B cell (primary cell): ENCODE results near the gene NCLN. TPM values are rescaled to one million over a fixed set of nuclear protein-coding genes. Genes with fewer than 3 reads are reported as not detected.

Experiments
- ATAC-seq: fragments of 200-7000 bp; cut with Tn5 transposase; one replicate; pipeline ENCODE4 v1.10.0; 2021; ENCODE audit warnings: low read depth, mild to moderate bottlenecking, moderate number of reproducible peaks, moderate library complexity
- CTCF ChIA-PET: fragments of 350-600 bp; sonication (Branson Sonifier 250); formaldehyde crosslinking; loops from one replicate; lab custom pipeline; 2021; ENCODE audit warnings: antibody characterized with exemption, inconsistent platforms; lab: Charles Lee
- POLR2A ChIA-PET: fragments of 350-600 bp; sonication (Branson Sonifier 250); formaldehyde crosslinking; loops from one replicate; lab custom pipeline; 2021; ENCODE audit warnings: antibody characterized with exemption; lab: Charles Lee
- DNase-seq: peaks from one replicate; pipeline ENCODE4 v3.0.0; 2013
- H2AFZ ChIP-seq: 2 replicates; pipeline ENCODE4 v1.6.1; 2012; ENCODE audit warnings: mild to moderate bottlenecking, low read depth, low read length; ENCODE audit not compliant: insufficient read depth, poor library complexity, severe bottlenecking
- H3K27ac ChIP-seq, 2 donors: 1 replicate in 1 of 2; 2 replicates in 1 of 2; pipeline ENCODE4 v1.5.1; 2012 to 2013; ENCODE audit warnings: low read length in 2 of 2, mild to moderate bottlenecking in 2 of 2, moderate library complexity in 1 of 2
- H3K27me3 ChIP-seq, 4 experiments: fragments of 200-600 bp in 1 of 4; sonication (generic) in 1 of 4; replicated peaks in 1 of 4; 1 replicate in 2 of 4; 2 replicates in 2 of 4; pipeline versions ENCODE4 v1.6.1 to v1.7.0; 2013 to 2016; ENCODE audit warnings: low read length in 3 of 4, mild to moderate bottlenecking in 2 of 4, mixed read lengths in 1 of 4, moderate library complexity in 1 of 4; ENCODE audit not compliant: insufficient read depth in 4 of 4, control insufficient read depth in 3 of 4; ENCODE audit errors: control extremely low read depth in 1 of 4
- H3K36me3 ChIP-seq, 2 experiments: replicated peaks in 1 of 2; 1 replicate in 1 of 2; 2 replicates in 1 of 2; pipeline versions ENCODE4 v1.6.1 to v1.7.1; 2013; ENCODE audit warnings: low read length in 1 of 2; ENCODE audit not compliant: insufficient read depth in 2 of 2, control insufficient read depth in 1 of 2; ENCODE audit errors: control extremely low read depth in 1 of 2, extremely low read depth in 1 of 2
- H3K4me1 ChIP-seq, 2 donors: fragments of 200-600 bp in 1 of 2; sonication (generic) in 1 of 2; 1 replicate in 1 of 2; 2 replicates in 1 of 2; pipeline versions ENCODE4 v1.5.1 to v1.6.1; 2013 to 2017; ENCODE audit warnings: low read length in 2 of 2; ENCODE audit not compliant: control insufficient read depth in 2 of 2, insufficient read depth in 2 of 2
- H3K4me2 ChIP-seq: replicated peaks from 2 replicates; pipeline ENCODE3; 2012; ENCODE audit warnings: mild to moderate bottlenecking, low read depth, low read length; ENCODE audit not compliant: poor library complexity, severe bottlenecking
- H3K4me3 ChIP-seq, 5 experiments: fragments of 200-600 bp in 1 of 5; sonication (generic) in 1 of 5; 1 replicate in 3 of 5; 2 replicates in 2 of 5; pipeline versions ENCODE4 v1.5.1 to v1.7.0; 2011 to 2016; ENCODE audit warnings: low read length in 4 of 5, mild to moderate bottlenecking in 4 of 5, low read depth in 2 of 5, control low read depth in 1 of 5, moderate library complexity in 1 of 5; ENCODE audit not compliant: insufficient read depth in 1 of 5; ENCODE audit errors: control extremely low read depth in 1 of 5, extremely low read depth in 1 of 5
- H3K79me2 ChIP-seq: fragments of 200-600 bp; sonication (generic); one replicate; pipeline ENCODE4 v1.6.0; 2016; ENCODE audit warnings: low read length; ENCODE audit not compliant: control insufficient read depth, insufficient read depth
- H3K9ac ChIP-seq: fragments of 200-600 bp; sonication (generic); 2 replicates; pipeline ENCODE4 v1.6.1; 2017; ENCODE audit warnings: mild to moderate bottlenecking, low read length, moderate library complexity
- H3K9me3 ChIP-seq, 3 donors: one replicate each; pipeline versions ENCODE4 v1.6.1 to v1.7.1; 2013; ENCODE audit warnings: low read length in 2 of 3; ENCODE audit not compliant: control insufficient read depth in 2 of 3, insufficient read depth in 1 of 3; ENCODE audit errors: control extremely low read depth in 1 of 3
- H4K20me1 ChIP-seq: 2 replicates; pipeline ENCODE4 v1.6.0; 2012; ENCODE audit warnings: mild to moderate bottlenecking, low read length; ENCODE audit not compliant: insufficient read depth, control insufficient read depth, poor library complexity, severe bottlenecking
- H3K27ac Mint-ChIP-seq: one replicate; pipeline ENCODE4 v1.8.0; 2021; ENCODE audit warnings: mixed read lengths
- H3K27me3 Mint-ChIP-seq: one replicate; pipeline ENCODE4 v1.8.0; 2021; ENCODE audit warnings: mixed read lengths
- H3K4me1 Mint-ChIP-seq: one replicate; pipeline ENCODE4 v1.8.0; 2021; ENCODE audit warnings: mixed read lengths
- H3K4me3 Mint-ChIP-seq: one replicate; pipeline ENCODE4 v1.8.0; 2021; ENCODE audit warnings: mixed read lengths
- H3K9me3 Mint-ChIP-seq: one replicate; pipeline ENCODE4 v1.8.0; 2022; ENCODE audit warnings: mixed read lengths; ENCODE audit not compliant: insufficient read depth
- CTCF ChIP-seq: fragments of 200-600 bp; IDR thresholded peaks from one replicate; pipeline ENCODE4 v1.8.0; 2022; ENCODE audit warnings: antibody characterized with exemption, mild to moderate bottlenecking
- EZH2 ChIP-seq: IDR thresholded peaks from 2 replicates; pipeline ENCODE4 v1.6.1; 2012; ENCODE audit warnings: borderline replicate concordance, low read depth, mild to moderate bottlenecking, moderate library complexity, low read length; ENCODE audit not compliant: insufficient read depth, poor library complexity, severe bottlenecking
- WGBS: methylation state at CpG from one replicate; pipeline ENCODE4 v1.1.5; 2013; ENCODE audit warnings: missing lambda C conversion rate; ENCODE audit not compliant: insufficient coverage; 5-methylcytosine and 5-hydroxymethylcytosine counted together
- intact Hi-C: fragments of 100-400 bp; cut with micrococcal nuclease; formaldehyde crosslinking; loops from one replicate; pipeline ENCODE4 v1.10.0; 2022
- polyA plus RNA-seq: library from polyadenylated mRNA; depleted of rRNA; stranded (reverse); fragments of >200 nt; gene quantifications from 2 replicates; pipeline ENCODE4 v1.2.3, GENCODE V29; 2012
- total RNA-seq, 2 donors: library from RNA; stranded (reverse); fragments of 120-200 nt in 1 of 2; gene quantifications; 1 replicate in 1 of 2; 2 replicates in 1 of 2; pipeline versions ENCODE4 v1.2.3 to v1.2.4, GENCODE V29; 2013 to 2022

NCLN gene
- total and polyA plus RNA-seq, 2 donors (not counting 1 experiment from before 2014, with no cell fraction given): 55.0 to 82.0 TPM

GRCh38 chr19:3196064-3196932 is 10.6 kb downstream of the NCLN start:
- whole genome bisulfite sequencing: 96% methylated on average over 42 of the region's 42 CpGs
- H3K27me3 Mint-ChIP-seq: no peaks in the 10 kb centered on the region

More at GRCh38 chr19:3196064-3196932, 10.6 kb downstream of the NCLN start:
- no peak overlapping the region for H3K27ac ChIP-seq
- peaks cover 0 to 25% of the 10 kb centered on the region in 2 experiments for H3K36me3 ChIP-seq
- intact Hi-C loops: no loop called here
- peaks cover 27% of the 10 kb centered on the region for H4K20me1 ChIP-seq
- peaks cover 0 to 6% of the 10 kb centered on the region in 2 donors for H3K4me1 ChIP-seq
- no peak overlapping the region for H3K4me2 ChIP-seq
- no peak overlapping the region for H3K4me3 ChIP-seq
- H3K9ac ChIP-seq: no peak overlapping the region
- CTCF ChIA-PET: no interaction called here
- TF ChIP-seq CTCF (no peak), EZH2 (no peak)
- no peak overlapping the region for H2AFZ ChIP-seq
- Mint-ChIP-seq H3K4me1 (peaks cover 3% of the 10 kb centered on the region), H3K9me3 (no peaks in the 10 kb centered on the region), H3K27ac (no peak overlapping the region), H3K4me3 (no peak overlapping the region)
- H3K27me3 ChIP-seq: no peaks in the 10 kb centered on the region
- H3K9me3 ChIP-seq: peaks cover 0 to 11% (median 0%) of the 10 kb centered on the region in 3 donors
- ATAC-seq: no peak
- no peak for DNase-seq
- POLR2A ChIA-PET: no interaction called here
- H3K79me2 ChIP-seq: peaks cover 27% of the 10 kb centered on the region
